GM19099 (cell line): Measurements from ENCODE around the gene TP63.

Source experiments
- POLR2A ChIP-seq: IDR thresholded peaks from 3 replicates; pipeline ENCODE4 v1.6.1; 2011; ENCODE audit warnings: low read depth; ENCODE audit not compliant: insufficient read length; ENCODE audit errors: extremely low read depth

The TP63 gene

GRCh38 chr3:189772584-189772983 is 141.4 kb downstream of the TP63 start:
- TF ChIP-seq POLR2A, result no peak

DNA sequence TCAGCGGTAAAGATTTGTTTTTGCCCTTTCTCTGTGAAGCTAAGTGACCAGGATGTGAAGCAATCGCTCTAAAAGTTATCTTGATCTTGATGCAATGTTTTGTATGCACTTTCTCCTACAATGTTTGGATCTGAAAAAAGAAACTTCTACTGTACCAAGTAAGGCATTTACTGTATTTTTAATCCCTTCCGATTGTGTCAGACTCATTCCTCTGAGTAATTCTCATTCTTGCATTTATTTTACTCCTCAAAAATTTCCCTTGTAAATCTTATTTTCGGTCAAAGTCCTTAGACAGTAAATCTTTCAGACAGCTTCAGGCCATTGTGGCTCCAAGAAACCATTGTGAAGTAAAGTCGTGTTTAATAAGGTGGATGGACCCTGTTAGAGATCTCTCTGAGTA is 141.9 kb downstream of the TP63 start:
- no peak for TF ChIP-seq POLR2A

DNA sequence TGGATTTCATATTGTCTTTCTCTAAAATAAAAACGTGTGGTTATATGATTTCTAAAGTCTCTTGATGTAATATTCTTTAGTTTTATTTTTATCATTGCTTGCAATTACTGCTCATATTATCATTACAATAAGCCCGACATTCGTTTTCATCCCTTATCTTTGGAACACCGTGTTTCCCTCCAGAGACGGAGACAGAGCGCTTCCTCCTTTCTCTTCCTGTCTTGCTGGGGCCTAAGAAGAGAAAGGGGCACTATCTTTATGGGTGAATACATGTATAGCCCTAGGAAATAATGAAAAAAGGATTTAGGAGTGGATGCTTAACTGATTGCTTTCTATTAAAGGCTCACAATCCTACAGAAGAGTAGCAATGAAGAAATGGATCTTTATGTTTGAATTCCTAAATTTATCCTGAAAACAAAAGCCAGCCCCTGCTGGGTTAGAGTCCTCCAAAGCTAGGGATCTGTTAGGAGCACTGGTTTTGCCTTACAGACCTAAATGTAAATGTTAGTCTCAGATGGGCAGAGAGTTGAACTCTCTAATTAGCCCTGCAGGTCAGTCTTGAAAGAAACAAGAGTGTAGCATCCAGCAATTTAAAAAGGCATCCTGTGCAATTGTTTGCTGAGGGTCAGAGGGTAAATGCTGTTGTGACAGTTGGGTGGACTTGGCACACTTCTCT is 145.1 kb downstream of the TP63 start:
- no peak for TF ChIP-seq POLR2A

DNA sequence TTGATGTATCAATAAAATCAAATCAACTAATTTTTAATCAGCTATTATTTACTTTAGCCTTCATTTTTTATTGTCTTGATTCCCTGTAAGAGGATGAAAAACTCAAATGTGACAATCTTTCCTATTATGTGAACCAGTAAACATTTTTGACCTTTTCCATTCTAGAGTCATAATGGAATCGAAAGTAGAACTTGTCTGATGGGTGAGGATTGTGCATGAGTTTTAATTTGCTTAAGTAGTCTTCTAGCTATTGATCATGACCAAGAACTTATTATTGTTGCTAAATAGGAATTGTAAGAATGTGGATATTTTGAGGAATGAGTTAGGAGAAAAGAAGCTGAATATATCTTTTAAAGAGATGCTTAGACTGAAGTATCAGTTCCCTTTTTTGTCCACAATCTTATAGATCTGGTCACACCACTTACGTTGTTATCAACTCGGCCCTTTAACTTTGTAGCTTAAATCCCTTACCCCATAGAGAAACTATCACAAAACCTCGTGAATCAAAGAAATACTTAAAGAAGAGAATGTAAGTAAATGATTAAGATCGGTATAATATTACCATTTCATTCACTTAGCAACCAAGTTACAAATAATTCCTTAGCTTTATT is 147.3 kb downstream of the TP63 start:
- no peak for TF ChIP-seq POLR2A

DNA sequence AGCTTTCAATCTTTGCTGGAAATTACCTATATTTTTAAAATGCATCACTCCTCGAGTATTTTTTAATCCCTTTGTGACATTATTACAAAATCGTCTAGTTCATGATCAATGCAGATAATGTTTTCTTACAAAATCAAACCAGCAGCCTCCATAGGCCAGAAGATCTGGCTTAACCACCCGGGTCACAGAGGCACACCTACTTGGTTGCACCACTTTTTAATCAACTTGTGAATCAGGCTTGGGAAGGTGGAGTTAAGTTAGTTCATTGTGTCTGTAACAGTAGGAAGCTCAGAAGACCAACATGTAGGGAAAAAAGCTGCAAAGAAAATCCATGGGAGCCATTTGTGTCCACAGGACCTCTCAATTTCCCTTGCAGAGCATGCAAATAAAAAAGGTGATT is 148.0 kb downstream of the TP63 start:
- TF ChIP-seq POLR2A, result no peak

DNA sequence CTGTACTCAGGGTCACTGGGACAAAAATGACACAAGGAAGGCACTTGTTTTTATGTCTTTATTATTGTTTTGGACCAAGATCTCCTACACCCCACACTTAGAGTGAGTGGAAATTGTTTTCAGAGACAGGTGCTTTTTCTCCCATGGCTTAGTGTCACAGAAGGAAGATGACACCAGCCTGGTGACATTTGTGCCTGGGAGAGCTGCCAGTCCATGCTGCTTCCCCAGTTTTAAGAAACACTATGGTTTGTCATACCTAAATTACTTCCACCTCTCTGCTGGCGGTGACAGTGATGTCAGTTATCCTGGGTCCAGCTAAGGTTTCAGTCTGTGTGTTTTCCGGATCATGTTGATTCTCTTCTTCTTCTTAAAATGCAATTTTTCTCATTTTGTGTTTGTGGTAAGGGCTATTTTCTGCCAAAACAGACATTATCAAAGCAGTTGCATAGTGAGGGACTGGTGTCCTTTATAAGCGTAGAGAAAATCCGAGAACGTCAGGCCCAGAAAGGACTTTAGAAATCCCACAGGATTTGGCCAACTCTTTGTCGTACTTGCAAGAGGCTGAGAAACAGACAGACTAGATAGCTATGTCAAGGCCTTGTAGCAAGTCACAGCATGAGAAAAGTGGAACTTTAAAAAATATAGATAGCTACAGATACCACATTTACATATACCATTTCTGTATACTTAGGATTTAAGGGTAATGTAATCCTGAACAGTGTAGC is 149.5 kb downstream of the TP63 start:
- no peak for TF ChIP-seq POLR2A

- no peak for TF ChIP-seq POLR2A
Observed at GRCh38 chr3:189781415-189781814, 150.2 kb downstream of the TP63 start.

DNA sequence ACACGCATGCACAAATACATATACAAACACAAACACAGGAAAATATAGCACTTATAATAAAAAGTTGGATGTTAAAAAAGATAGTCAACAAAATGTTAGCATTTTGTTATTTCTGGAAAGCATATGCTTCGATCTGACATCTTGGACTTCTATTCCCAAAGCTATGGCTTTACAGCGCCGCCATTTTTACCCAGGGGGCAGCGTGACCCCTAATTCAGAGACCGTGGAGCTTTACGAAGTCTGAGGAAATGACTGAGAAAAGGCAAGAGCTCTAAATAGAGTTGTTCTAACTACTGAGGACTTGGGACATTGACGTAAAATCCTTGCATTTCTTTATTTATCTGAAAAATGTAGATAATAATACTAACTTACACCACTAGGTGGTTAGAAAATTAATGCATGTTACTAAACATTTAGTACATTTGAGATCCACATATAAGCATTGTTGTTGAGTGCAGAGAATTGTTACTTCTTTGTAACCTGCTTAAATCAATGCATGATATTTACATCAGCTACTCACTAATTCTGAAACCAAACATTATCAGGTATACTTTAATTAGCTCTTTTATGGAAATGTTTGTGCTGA is 155.4 kb downstream of the TP63 start:
- TF ChIP-seq POLR2A, result no peak

GRCh38 chr3:189787191-189787590 is 156.0 kb downstream of the TP63 start:
- TF ChIP-seq POLR2A, result no peak

DNA sequence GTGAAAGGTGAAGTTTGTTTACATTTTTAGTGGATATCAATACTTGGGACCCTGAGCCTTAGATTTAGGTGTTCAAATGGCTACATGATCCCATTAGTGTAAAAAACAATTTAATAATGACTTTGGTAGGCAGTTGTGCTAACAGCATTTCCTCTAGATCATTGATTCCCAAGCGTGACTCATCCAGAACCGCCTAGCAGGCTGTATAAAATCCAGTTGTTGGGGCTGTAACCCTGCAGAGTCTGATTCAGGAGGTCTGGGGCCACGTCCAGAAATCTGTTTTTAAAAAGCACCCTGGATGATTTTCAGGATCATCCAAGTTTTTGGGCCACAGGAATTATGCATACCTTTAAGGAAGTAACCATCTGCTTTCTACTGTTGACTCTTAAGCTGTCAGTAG is 156.4 kb downstream of the TP63 start:
- TF ChIP-seq POLR2A, result no peak

DNA sequence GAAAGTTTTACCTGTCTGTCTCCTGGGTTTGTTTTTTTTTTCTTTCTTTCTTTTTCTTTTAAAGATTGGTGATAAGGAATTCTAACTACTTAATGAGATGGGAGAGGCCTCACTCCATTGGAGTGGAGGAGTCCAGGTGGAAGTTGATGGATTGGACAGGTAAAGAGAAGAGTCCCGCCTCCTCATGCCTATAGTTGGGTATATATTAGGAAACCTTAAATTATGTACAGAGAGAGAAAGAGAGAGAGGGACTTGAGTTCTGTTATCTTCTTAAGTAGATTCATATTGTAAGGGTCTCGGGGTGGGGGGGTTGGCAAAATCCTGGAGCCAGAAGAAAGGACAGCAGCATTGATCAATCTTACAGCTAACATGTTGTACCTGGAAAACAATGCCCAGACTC is 158.2 kb downstream of the TP63 start:
- no peak for TF ChIP-seq POLR2A

- no peak for TF ChIP-seq POLR2A
Observed at GRCh38 chr3:189790658-189791057, 159.5 kb downstream of the TP63 start.

- TF ChIP-seq POLR2A, result no peak
Observed at GRCh38 chr3:189792046-189792929, 161.1 kb downstream of the TP63 start.

DNA sequence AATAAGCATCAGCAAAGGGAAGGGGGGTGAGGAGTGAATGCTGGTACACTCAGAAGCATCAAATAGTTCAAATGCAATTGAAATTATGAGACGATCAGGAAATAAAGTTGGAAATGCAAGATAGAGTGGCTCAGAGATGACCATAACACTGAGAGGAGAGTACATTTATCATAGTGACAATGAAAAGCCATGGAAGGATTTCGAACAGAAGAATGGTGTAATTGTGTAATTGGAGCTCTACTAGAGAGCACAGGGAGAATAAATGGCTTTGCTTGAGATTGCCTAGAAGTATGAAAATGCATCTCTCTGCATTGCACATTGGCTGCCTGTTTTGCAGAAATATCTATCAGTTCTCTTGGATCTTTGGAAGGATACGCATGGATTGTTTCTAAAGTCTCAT is 163.3 kb downstream of the TP63 start:
- TF ChIP-seq POLR2A, result no peak
